PC-9 (cell line): Measurements from ENCODE around the gene F12. TPM values are rescaled to one million over a fixed set of nuclear protein-coding genes. Genes with fewer than 3 reads are reported as not detected.

Experiments used
- BruUV-seq: library from RNA; stranded (reverse); fragments of 400-500 nt; replicated peaks from 2 replicates; lab custom pipeline; 2021; lab: Mats Ljungman, UMichigan
- CTCF ChIA-PET: fragments of 300-600 bp; sonication (Branson Sonifier 250); formaldehyde crosslinking; loops from one replicate; lab custom pipeline; 2022; ENCODE audit warnings: antibody characterized with exemption; lab: Charles Lee
- POLR2A ChIA-PET: fragments of 300-600 bp; sonication (Branson Sonifier 250); formaldehyde crosslinking; loops from one replicate; lab custom pipeline; 2022; ENCODE audit warnings: antibody characterized with exemption; ENCODE audit not compliant: unreplicated experiment; lab: Charles Lee
- DNase-seq, 2 experiments: peaks; one replicate each; pipeline versions ENCODE4 v3.0.0 to v3.0.0-alpha.2; 2015 to 2022; ENCODE audit warnings: mixed read lengths in 1 of 2
- H2AFZ ChIP-seq: fragments of 200-600 bp; sonication (generic); 2 replicates; pipeline ENCODE4 v1.8.1; 2017; ENCODE audit warnings: antibody characterized with exemption
- H3F3A ChIP-seq: fragments of 200-600 bp; sonication (generic); 2 replicates; pipeline ENCODE4 v1.8.1; 2017; ENCODE audit warnings: antibody characterized with exemption, mild to moderate bottlenecking, low read depth; ENCODE audit not compliant: insufficient read depth
- H3K27ac ChIP-seq: fragments of 200-600 bp; sonication (generic); 2 replicates; pipeline ENCODE4 v1.6.1; 2016; ENCODE audit warnings: mixed run types
- H3K27me3 ChIP-seq: fragments of 200-600 bp; sonication (generic); 2 replicates; pipeline ENCODE4 v1.6.1; 2016; ENCODE audit warnings: low read depth, mixed run types; ENCODE audit not compliant: insufficient read depth
- H3K36me3 ChIP-seq: fragments of 200-600 bp; sonication (generic); 2 replicates; pipeline ENCODE4 v1.6.1; 2016; ENCODE audit warnings: low read depth, mixed run types
- H3K4me1 ChIP-seq: fragments of 200-600 bp; sonication (generic); replicated peaks from 2 replicates; pipeline ENCODE4 v1.6.1; 2016; ENCODE audit warnings: mixed run types; ENCODE audit not compliant: insufficient read depth
- H3K4me2 ChIP-seq: fragments of 200-600 bp; sonication (generic); 2 replicates; pipeline ENCODE4 v1.6.1; 2017; ENCODE audit warnings: mixed run types
- H3K4me3 ChIP-seq: fragments of 200-600 bp; sonication (generic); 2 replicates; pipeline ENCODE4 v1.6.1; 2016; ENCODE audit warnings: mixed run types
- H3K79me2 ChIP-seq: fragments of 200-600 bp; sonication (generic); 2 replicates; pipeline ENCODE4 v1.6.1; 2017; ENCODE audit warnings: low read depth, mixed run types
- H3K9me2 ChIP-seq: fragments of 200-600 bp; sonication (generic); 2 replicates; pipeline ENCODE4 v1.8.1; 2017; ENCODE audit warnings: mild to moderate bottlenecking; ENCODE audit not compliant: insufficient read depth
- H3K9me3 ChIP-seq: fragments of 200-600 bp; sonication (generic); 2 replicates; pipeline ENCODE4 v1.8.1; 2016; ENCODE audit warnings: low read depth; ENCODE audit not compliant: insufficient read depth
- H4K20me1 ChIP-seq: fragments of 200-600 bp; sonication (generic); 2 replicates; pipeline ENCODE4 v1.8.1; 2017; ENCODE audit not compliant: insufficient read depth
- CTCF ChIP-seq: fragments of 200-600 bp; sonication (generic); conservative IDR thresholded peaks from 2 replicates; pipeline ENCODE4 v1.6.1; 2017; ENCODE audit warnings: mixed run types, antibody characterized with exemption, mild to moderate bottlenecking, moderate library complexity
- EZH2 ChIP-seq: fragments of 200-600 bp; sonication (generic); IDR thresholded peaks from 2 replicates; pipeline ENCODE4 v1.8.0; 2017; ENCODE audit warnings: antibody characterized with exemption, low read depth
- intact Hi-C: fragments of 100-400 bp; cut with micrococcal nuclease; formaldehyde crosslinking; loops from one replicate; pipeline ENCODE4 v1.10.0; 2022; ENCODE audit not compliant: unreplicated experiment
- total RNA-seq: library from RNA; stranded (reverse); gene quantifications from 2 replicates; pipeline ENCODE4 v1.2.3, GENCODE V29; 2021

F12 gene
- total RNA-seq, 1 experiment from 2014 or later = 14.5 TPM

DNA sequence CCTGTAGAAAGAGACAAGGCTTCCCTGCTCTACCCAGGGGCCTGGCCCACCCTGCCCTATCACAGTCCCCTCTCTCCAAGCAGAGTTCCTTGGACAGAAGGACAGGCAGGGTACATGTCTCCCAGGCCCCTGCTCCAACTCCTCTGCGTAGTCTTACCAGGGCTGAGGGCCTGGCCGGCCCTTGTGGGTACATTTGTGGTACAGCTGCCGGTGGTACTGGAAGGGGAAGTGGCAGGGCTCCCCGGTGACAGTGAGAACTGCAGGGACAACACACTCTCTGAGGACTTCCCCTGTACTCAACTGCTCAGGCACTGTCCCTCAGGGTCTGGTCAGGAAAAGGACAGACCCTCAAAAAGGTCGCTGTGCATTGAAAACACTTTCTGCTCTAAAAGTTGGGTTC, 3.6 kb downstream of the F12 start:
- H2AFZ ChIP-seq = no peak overlapping the region
- no peaks in the 10 kb centered on the region for H3K27me3 ChIP-seq
- TF ChIP-seq EZH2 (no peak), CTCF (no peak)
- H4K20me1 ChIP-seq = no peaks in the 10 kb centered on the region
- BruUV-seq = no TSS peak
- intact Hi-C loops = no loop called here
- H3K9me3 ChIP-seq = no peaks in the 10 kb centered on the region
- no peak overlapping the region for H3K27ac ChIP-seq
- peaks cover 12% of the 10 kb centered on the region; the same call in 1 of the 2 replicates for H3F3A ChIP-seq
- peaks cover 3% of the 10 kb centered on the region; the same call in 1 of the 2 replicates for H3K4me1 ChIP-seq
- no peaks in the 10 kb centered on the region for H3K36me3 ChIP-seq
- H3K9me2 ChIP-seq = no peaks in the 10 kb centered on the region
- H3K79me2 ChIP-seq = no peaks in the 10 kb centered on the region
- H3K4me3 ChIP-seq = no peak overlapping the region
- ChIA-PET CTCF (interaction anchor here (0.7 kb wide), 1 partner anchor 40 kb away, joined by 3 read pairs; no protein-coding TSS in a partner anchor), POLR2A (no interaction called here)
- no peak for DNase-seq
- no peak overlapping the region for H3K4me2 ChIP-seq

- Histone ChIP-seq H2AFZ (no peak overlapping the region), H4K20me1 (no peaks in the 10 kb centered on the region), H3K36me3 (no peaks in the 10 kb centered on the region), H3K27ac (no peak overlapping the region), H3K79me2 (no peaks in the 10 kb centered on the region), H3F3A (peaks cover 12% of the 10 kb centered on the region; the same call in 1 of the 2 replicates), H3K4me1 (peaks cover 3% of the 10 kb centered on the region; the same call in 1 of the 2 replicates), H3K9me3 (no peaks in the 10 kb centered on the region), H3K27me3 (no peaks in the 10 kb centered on the region), H3K4me2 (no peak overlapping the region), H3K9me2 (no peaks in the 10 kb centered on the region), H3K4me3 (no peak overlapping the region)
- ChIA-PET POLR2A (no interaction called here), CTCF (interaction anchor here (0.6 to 3.9 kb wide), 3 partner anchors 15 to 36 kb away, joined by 3 to 53 read pairs (median 5); partner anchors contain the start of gene GRK6)
- no peak for DNase-seq
- TF ChIP-seq CTCF (no peak), EZH2 (no peak)
- intact Hi-C loops = no loop called here
- no TSS peak for BruUV-seq
These were observed 4.1 kb downstream of the F12 start for GRCh38 chr5:177405312-177405711.

DNA sequence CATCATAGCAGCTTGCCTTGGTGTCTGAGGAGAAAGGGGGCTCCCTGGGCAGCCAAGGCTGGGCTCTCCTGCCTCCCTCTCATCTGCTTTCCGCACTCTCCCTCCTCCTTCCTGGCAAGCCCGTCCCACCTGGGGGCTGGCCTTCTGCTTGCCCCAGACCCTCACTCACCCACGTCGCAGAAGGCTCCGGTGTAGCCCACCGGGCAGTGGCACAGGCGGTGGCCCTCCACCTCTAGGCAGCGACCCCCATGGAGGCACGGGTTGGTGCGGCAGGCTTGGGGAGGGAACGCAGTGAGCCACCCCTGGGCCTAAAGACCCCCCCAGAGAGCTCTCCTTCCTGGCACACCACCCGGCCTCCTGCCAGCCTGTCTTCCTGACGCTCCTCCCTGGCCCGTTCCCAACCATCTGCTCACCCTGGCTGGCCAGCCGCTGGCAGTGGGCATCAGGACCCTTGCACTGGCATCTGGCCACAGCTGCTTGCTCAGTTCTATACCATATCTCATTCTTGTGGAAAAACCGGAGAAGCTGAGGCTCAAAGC, 4.7 kb downstream of the F12 start:
- peak overlapping the region; percentile 84 for H2AFZ ChIP-seq
- intact Hi-C loops = loop anchor here (1.0 kb wide), 3 partner anchors 22 to 97 kb away; partner anchors contain the start of gene GRK6
- H3K27ac ChIP-seq = no peak overlapping the region

More for the DNA sequence above, 4.7 kb downstream of the F12 start:
- no peak for TF ChIP-seq EZH2
- no peak for TF ChIP-seq CTCF
- BruUV-seq = no TSS peak
- Histone ChIP-seq H3K27me3 (no peaks in the 10 kb centered on the region), H3K9me2 (no peaks in the 10 kb centered on the region), H3K4me2 (peak overlapping the region; percentile 94), H3K9me3 (no peaks in the 10 kb centered on the region), H3K36me3 (no peaks in the 10 kb centered on the region), H4K20me1 (no peaks in the 10 kb centered on the region), H3K4me1 (peaks cover 3% of the 10 kb centered on the region; the same call in 1 of the 2 replicates), H3K4me3 (peak overlapping the region; percentile 78), H3K79me2 (no peaks in the 10 kb centered on the region), H3F3A (peaks cover 12% of the 10 kb centered on the region; the same call in 1 of the 2 replicates)
- ChIA-PET CTCF (interaction anchor here (0.6 to 3.9 kb wide), 9 partner anchors 15 to 96 kb away, joined by 3 to 53 read pairs (median 5); partner anchors contain the start of gene GRK6), POLR2A (interaction anchor here (0.5 to 0.7 kb wide), 5 partner anchors 22 to 141 kb away, joined by 3 to 5 read pairs (median 3); partner anchors contain the start of gene GRK6)
- no peak for DNase-seq
